Measurements from ENCODE around the gene RGR.
"Not testable (repeated sequence)": the region's sequence is repeated elsewhere in the genome, so short reads cannot be mapped to it uniquely, and the experiment has no call there.

The RGR gene

DNA sequence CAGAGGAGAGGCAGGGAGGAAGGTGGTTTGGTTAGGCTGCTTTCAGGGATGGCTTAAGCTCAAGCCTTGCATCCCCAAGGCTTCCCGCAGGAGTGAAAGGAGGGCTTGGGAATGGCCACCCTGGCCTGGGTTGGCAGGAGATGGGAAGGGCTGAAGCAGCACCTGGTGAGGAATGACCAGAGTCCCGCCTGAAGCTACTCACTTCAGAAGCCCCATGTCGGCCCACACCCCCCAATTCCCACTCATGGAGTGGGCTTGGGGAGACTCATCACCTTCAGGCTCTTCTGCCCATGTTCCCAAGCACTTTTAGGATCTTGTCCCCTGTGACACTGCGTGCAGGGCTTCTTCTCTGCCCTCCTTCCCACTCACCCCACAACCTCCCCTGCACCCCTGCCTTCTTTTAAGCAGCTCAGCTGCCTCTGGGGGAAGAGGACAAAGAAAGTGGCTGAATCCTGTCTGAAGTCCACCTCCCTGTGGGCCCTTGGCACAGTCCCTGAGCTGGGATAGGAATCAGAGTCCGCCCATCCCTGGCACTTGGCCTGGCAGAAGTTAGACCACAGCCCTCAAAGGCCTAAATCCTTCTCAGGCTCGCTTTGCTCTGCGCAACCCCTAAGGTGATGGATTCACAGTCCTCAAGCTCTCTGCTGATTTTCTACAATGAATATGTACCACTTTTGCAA, 16.5 kb downstream of the RGR start:
- no peak for DNase-seq

DNA sequence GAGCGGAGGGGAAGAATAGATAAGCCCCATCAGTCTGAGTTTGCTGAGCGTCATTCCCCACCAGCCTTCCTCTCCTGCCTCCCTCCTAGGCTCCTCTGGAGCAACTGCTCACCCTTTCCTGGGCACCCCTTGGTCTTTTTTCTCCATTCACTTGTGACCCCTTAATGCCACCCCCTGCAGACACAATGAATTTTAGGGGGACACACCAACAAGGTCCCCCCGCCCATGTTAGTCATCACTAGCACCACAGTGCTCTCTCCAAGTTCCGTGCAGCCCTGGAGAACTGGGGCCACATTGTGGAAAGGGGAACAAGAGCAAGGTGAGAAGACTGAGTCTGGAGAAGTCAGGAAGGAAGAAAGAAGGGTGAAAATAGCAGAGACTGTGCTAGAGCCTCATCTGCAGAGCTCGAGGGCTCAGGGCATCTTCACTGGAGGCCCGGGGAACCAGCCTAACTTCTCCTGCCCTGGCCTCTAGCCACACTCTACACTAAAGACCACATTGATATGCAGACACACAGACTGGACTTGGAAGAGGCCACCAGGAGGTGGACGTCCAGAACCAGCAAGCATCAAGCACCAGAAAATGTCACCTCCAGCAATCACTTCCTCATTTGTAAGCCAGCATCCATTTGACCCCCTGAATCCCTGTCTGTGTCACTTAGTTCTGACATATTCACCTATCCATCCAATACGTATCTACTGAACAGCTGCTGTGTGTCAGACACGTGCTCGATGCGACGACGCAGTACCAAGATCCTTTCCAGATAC, 17.5 kb downstream of the RGR start:
- no peak for DNase-seq

DNA sequence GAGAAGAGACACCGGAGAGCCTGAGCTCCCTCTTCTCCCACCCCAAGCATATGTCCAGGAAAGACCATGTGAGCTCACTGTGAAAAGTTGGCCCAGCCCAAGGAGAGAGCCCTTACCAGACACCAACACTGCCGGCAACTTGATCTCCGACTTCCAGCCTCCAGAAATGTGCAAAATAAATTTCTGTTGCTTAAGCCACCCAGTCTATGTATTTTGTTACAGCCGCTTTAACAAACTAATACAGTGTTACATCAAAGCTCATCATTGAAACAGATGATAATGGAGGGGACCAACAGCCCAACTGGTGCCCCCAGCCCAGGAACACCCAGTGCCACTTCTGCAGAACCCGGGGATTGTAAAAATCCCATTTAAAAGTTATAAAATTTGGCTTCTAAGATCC, 18.9 kb downstream of the RGR start:
- DNase-seq, result no peak

- peak; percentile 75 for DNase-seq
Measured at GRCh38 chr10:84264611-84265141, 19.8 kb downstream of the RGR start.

GRCh38 chr10:84265418-84265817, 20.6 kb downstream of the RGR start:
- no peak for DNase-seq

DNA sequence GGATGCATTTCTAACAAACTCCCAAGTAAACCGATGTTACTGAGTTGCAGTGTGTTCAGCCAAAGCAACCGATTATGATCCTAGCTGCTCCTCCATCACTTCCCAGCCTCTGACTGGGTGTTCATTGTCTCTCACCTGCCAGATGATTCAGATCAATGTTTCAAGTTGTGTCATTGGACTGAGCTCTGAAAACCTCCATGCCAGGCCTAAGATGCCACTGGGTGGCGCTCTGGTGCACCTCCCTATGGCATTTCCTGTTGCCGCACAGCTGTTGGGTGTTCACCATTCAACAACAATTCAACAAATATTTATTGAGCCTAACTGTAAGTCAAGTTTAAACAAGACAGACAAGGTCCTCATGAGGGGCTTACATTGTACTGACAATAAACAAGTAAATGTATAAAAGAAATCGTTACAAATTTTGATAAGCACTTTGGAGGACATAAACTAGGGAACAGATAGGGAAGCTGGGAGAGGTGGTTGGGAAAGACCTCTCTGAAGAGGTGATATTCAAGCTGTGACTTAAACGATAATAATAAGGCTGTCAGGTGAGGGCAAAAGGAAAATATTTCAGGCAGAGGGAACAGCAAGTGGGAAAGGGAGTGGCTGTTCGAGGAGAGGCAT, 22.8 kb downstream of the RGR start:
- DNase-seq, result peak; percentile 93

- no peak for DNase-seq
Measured at GRCh38 chr10:84269162-84269561, 24.3 kb downstream of the RGR start.

GRCh38 chr10:84269773-84270172, 24.9 kb downstream of the RGR start:
- no peak for DNase-seq

GRCh38 chr10:84270708-84271107, 25.9 kb downstream of the RGR start:
- DNase-seq, result no peak

DNA sequence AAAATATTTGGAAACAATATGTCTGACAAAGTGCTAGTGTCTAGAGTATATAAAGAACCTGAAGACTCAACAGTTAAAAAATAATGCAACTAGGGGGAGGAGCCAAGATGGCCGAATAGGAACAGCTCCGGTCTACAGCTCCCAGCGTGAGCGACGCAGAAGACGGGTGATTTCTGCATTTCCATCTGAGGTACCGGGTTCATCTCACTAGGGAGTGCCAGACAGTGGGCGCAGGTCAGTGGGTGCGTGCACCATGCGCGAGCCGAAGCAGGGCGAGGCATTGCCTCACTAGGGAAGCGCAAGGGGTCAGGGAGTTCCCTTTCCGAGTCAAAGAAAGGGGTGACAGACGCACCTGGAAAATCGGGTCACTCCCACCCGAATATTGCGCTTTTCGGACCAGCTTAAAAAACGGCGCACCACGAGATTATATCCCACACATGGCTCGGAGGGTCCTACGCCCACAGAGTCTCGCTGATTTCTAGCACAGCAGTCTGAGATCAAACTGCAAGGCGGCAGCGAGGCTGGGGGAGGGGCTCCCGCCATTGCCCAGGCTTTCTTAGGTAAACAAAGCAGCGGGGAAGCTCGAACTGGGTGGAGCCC, 35.1 kb downstream of the RGR start:
- DNase-seq, result not testable (repeated sequence)

DNA sequence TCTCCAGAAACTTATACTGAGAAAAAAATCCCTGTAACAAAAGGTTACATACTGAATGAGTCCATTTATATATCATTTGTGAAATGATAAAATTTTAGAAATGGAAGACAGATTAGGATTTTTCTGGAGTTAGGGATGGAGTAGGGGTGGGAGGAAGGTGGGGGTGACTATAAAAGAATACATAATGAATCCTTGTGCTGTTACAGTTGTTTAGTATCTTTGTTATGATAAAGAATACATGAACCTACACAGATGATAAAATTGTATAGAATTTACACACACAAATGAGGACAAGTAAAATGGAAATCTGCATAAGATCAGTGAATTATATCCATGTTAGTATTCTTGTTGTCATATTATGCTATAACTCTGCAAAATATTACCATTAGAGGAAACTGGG, 41.8 kb downstream of the RGR start:
- no peak for DNase-seq

DNA sequence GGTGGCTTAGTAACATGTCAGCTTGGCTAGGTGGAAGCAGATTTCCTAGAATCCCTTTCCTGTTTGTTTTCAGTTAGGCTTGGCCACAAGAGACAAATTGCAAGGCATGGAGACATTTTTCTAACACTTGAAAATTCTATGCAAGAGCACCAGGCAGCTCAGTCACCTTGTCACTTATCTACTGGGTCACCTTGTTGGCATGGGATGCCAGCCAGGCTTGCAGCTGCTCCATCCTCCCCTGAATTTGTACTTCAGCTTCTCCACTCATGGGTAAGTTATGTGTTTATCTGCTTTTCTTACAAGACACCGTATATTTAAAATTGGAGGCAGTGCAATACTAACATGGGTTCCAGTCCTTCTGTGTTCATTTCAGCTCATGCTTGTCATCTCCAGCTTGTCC, 43.3 kb downstream of the RGR start:
- no peak for DNase-seq

GRCh38 chr10:84289521-84290200, 44.8 kb downstream of the RGR start:
- no peak for DNase-seq

DNA sequence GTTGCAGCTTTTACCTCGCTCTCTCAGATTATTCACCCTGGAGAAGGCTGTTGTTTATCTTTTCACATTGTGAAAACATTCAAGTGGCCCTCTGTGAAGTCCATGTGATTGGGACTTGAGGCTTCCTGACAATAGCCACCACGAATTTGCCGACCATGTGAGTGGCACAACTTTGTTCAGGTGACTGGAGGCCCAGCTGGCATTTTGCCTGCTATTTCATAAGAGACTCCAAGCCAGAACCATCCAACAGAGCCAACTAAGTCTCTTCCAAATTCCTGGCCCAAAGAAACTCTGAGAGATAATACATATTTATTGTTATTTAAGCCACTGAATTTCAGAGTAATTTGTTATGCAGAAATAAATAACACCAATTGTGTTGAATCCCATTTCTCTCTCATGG, 45.4 kb downstream of the RGR start:
- DNase-seq, result no peak

DNA sequence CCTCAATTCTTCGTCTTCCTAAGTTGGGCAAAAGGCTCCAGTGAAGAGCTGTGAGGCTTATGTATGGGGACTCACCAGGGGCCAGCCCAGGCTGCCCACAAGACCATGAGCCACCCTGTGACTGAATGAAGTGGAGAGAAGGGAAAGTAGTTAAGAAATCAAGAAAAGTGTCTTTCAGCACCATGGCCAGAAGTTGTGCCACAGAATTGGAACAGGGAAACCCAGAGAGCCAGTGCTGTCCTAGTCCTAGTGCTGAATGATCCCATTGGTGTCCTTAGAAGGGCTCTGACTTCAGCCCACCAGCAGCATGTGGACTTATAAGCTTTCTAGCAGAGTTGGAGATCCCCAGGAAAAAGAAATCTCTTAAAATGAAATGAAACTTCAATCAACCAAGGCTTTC, 46.5 kb downstream of the RGR start:
- DNase-seq, result no peak

- no peak for DNase-seq
Measured at GRCh38 chr10:84292502-84292901, 47.6 kb downstream of the RGR start.

GRCh38 chr10:84293171-84293570, 48.3 kb downstream of the RGR start:
- DNase-seq, result no peak

DNA sequence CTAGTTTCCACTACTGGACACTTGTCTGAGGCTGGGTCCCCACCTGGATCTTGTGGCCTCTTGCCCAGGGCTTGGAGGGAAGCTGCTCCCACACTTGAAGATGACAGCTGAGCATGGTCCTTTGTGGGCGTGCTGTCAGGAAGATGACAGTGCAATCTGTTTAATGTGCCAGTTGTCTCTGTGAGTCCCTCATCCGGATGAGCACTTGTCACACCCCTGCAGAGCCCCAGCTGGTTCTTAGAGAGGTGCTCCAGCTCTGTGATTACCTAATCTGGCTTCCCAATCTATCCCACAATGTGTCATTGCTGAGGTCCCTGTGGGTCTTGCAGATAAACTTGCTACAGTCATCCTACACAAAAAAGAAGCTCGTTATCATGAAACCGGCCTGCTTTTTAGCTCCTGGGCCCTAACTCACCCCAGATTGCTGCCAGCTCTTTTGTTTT, 48.7 kb downstream of the RGR start:
- DNase-seq, result peak; percentile 92

- peak; percentile 67 for DNase-seq
Measured at GRCh38 chr10:84294766-84295447, 50.1 kb downstream of the RGR start.

GRCh38 chr10:84296091-84296981, 51.5 kb downstream of the RGR start:
- no peak for DNase-seq

GRCh38 chr10:84298057-84298456, 53.2 kb downstream of the RGR start:
- DNase-seq, result no peak
